HL-60 (cell line): ENCODE data around the gene SMIM24.

Experiments
- GABPA ChIP-seq: IDR thresholded peaks from 2 replicates; pipeline ENCODE4 v1.6.1; 2012; ENCODE audit warnings: low read depth
- POLR2AphosphoS5 ChIP-seq: IDR thresholded peaks from 2 replicates; pipeline ENCODE4 v1.6.1; 2012; ENCODE audit warnings: low read depth
- REST ChIP-seq: IDR thresholded peaks from 2 replicates; pipeline ENCODE4 v1.6.1; 2012; ENCODE audit warnings: low read depth; ENCODE audit not compliant: insufficient replicate concordance
- TF ChIP-seq, protein P1 (sequence below): IDR thresholded peaks from one replicate; pipeline ENCODE4 v1.5.1; 2011; ENCODE audit warnings: low read length, control low read depth, inconsistent platforms; ENCODE audit not compliant: insufficient read depth

- TF ChIP-seq POLR2AphosphoS5 (no peak), REST (no peak), GABPA (no peak)
- TF ChIP-seq, protein P1, sequence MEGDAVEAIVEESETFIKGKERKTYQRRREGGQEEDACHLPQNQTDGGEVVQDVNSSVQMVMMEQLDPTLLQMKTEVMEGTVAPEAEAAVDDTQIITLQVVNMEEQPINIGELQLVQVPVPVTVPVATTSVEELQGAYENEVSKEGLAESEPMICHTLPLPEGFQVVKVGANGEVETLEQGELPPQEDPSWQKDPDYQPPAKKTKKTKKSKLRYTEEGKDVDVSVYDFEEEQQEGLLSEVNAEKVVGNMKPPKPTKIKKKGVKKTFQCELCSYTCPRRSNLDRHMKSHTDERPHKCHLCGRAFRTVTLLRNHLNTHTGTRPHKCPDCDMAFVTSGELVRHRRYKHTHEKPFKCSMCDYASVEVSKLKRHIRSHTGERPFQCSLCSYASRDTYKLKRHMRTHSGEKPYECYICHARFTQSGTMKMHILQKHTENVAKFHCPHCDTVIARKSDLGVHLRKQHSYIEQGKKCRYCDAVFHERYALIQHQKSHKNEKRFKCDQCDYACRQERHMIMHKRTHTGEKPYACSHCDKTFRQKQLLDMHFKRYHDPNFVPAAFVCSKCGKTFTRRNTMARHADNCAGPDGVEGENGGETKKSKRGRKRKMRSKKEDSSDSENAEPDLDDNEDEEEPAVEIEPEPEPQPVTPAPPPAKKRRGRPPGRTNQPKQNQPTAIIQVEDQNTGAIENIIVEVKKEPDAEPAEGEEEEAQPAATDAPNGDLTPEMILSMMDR = no peak
These were observed 36.3 kb downstream of the SMIM24 start for GRCh38 chr19:3443840-3444694.
